ENCODE data around the gene GPD2.

DNA sequence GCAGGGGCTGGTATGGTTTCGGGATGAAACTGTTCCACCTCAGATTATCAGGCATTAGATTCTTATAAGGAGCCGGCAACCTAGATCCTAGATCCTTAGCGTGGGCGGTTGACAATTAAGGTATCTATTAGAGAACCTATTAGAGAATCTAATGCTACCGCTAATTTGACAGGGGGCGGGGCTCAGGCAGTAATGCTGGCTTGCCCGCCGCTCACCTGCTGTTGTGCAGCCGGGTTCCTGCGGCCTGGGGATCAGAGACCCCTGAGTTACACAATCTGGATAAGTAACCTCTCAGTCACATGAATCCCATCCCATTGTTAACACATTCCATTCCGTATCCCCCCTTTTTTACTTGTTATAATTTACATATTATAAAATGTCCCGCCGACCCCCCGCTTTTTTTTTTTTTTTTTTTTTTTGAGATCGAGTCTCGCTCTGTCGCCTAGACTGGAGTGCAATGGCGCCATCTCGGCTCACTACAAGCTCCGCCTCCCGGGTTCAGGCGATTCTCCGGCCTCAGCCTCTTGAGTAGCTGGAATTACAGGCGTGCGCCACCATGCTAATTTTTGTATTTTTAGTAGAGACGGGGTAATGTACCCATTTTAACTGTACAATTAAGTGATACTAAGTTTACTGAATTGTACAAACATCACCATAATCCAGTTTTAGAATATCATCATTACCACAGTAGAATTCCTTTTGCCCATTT is 42.0 kb upstream of the GPD2 start:
- TF ChIP-seq EZH2 (IDR thresholded peaks at IDR 0.05; ENCODE audit: low read length): no peak
- TF ChIP-seq, protein P1, sequence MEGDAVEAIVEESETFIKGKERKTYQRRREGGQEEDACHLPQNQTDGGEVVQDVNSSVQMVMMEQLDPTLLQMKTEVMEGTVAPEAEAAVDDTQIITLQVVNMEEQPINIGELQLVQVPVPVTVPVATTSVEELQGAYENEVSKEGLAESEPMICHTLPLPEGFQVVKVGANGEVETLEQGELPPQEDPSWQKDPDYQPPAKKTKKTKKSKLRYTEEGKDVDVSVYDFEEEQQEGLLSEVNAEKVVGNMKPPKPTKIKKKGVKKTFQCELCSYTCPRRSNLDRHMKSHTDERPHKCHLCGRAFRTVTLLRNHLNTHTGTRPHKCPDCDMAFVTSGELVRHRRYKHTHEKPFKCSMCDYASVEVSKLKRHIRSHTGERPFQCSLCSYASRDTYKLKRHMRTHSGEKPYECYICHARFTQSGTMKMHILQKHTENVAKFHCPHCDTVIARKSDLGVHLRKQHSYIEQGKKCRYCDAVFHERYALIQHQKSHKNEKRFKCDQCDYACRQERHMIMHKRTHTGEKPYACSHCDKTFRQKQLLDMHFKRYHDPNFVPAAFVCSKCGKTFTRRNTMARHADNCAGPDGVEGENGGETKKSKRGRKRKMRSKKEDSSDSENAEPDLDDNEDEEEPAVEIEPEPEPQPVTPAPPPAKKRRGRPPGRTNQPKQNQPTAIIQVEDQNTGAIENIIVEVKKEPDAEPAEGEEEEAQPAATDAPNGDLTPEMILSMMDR (optimal IDR thresholded peaks at IDR 0.05 in 1 of 3, IDR thresholded peaks at IDR 0.05 in 1 of 3, conservative IDR thresholded peaks at IDR 0.05 in 1 of 3; ENCODE audit: extremely low read depth in 1 of 3, insufficient read depth in 2 of 3, low read length in 3 of 3): no peak

All from keratinocyte (primary cell).